CD4-positive, CD25-positive, alpha-beta regulatory T cell (primary cell): Measurements from ENCODE around the gene ZNF300. TPM values are rescaled to one million over a fixed set of nuclear protein-coding genes. Genes with fewer than 3 reads are reported as not detected.
"Not testable (repeated sequence)": the region's sequence is repeated elsewhere in the genome, so short reads cannot be mapped to it uniquely, and the experiment has no call there.

ENCODE experiments used
- ATAC-seq, 2 donors: fragments of 150-1000 bp; cut with Tn5 transposase; one replicate each; pipeline ENCODE4 v1.10.0; 2021; ENCODE audit warnings: low read depth in 2 of 2, moderate number of reproducible peaks in 2 of 2, moderate library complexity in 1 of 2
- DNase-seq, 3 donors: peaks; one replicate each; pipeline versions ENCODE4 v3.0.0 to v3.0.0-alpha.2; 2012 to 2022; ENCODE audit warnings: mixed read lengths in 1 of 3
- H3K27ac ChIP-seq: one replicate; pipeline ENCODE4 v1.7.0; 2013; ENCODE audit warnings: mild to moderate bottlenecking, low read length; ENCODE audit not compliant: insufficient read depth, poor library complexity, severe bottlenecking
- H3K27me3 ChIP-seq: one replicate; pipeline ENCODE4 v1.7.0; 2013; ENCODE audit warnings: low read length; ENCODE audit not compliant: control insufficient read depth, insufficient read depth
- H3K36me3 ChIP-seq: one replicate; pipeline ENCODE4 v1.7.0; 2013; ENCODE audit warnings: mild to moderate bottlenecking, low read length, moderate library complexity; ENCODE audit not compliant: control insufficient read depth, insufficient read depth
- H3K4me1 ChIP-seq: 2 replicates; pipeline ENCODE4 v1.7.0; 2013; ENCODE audit warnings: mild to moderate bottlenecking, low read length; ENCODE audit not compliant: insufficient read depth, control insufficient read depth, poor library complexity, severe bottlenecking
- H3K4me3 ChIP-seq: one replicate; pipeline ENCODE4 v1.7.0; 2013; ENCODE audit warnings: low read depth, mild to moderate bottlenecking, low read length, moderate library complexity
- H3K9me3 ChIP-seq, 2 experiments: 1 replicate in 1 of 2; 2 replicates in 1 of 2; pipeline ENCODE4 v1.7.0; 2013; ENCODE audit warnings: low read length in 2 of 2, mild to moderate bottlenecking in 1 of 2, moderate library complexity in 1 of 2; ENCODE audit not compliant: control insufficient read depth in 2 of 2
- H3K27ac Mint-ChIP-seq, 3 donors: one replicate each; pipeline ENCODE4 v1.8.0; 2020 to 2022; ENCODE audit warnings: mild to moderate bottlenecking in 3 of 3, mixed read lengths in 3 of 3, moderate library complexity in 2 of 3
- H3K27me3 Mint-ChIP-seq: one replicate; pipeline ENCODE4 v1.8.0; 2022; ENCODE audit warnings: mild to moderate bottlenecking, mixed read lengths
- H3K36me3 Mint-ChIP-seq: one replicate; pipeline ENCODE4 v1.8.0; 2020; ENCODE audit warnings: mixed read lengths
- H3K4me1 Mint-ChIP-seq, 4 donors: one replicate each; pipeline ENCODE4 v1.8.0; 2020 to 2022; ENCODE audit warnings: mixed read lengths in 4 of 4, mild to moderate bottlenecking in 1 of 4
- H3K4me3 Mint-ChIP-seq, 4 donors: one replicate each; pipeline ENCODE4 v1.8.0; 2020 to 2022; ENCODE audit warnings: mild to moderate bottlenecking in 4 of 4, mixed read lengths in 4 of 4, moderate library complexity in 3 of 4
- H3K9me3 Mint-ChIP-seq, 7 donors: one replicate each; pipeline ENCODE4 v1.8.0; 2020 to 2022; ENCODE audit warnings: mixed read lengths in 7 of 7, mild to moderate bottlenecking in 3 of 7, moderate library complexity in 2 of 7
- polyA plus RNA-seq, 4 donors: library from polyadenylated mRNA; unstranded; fragments of 300-500 nt; fragmentation: Illumina TruSeq; gene quantifications; one replicate each; pipeline ENCODE4 v1.2.3, GENCODE V29; 2021
- total RNA-seq: library from RNA; stranded (reverse); gene quantifications from one replicate; pipeline ENCODE4 v1.2.3, GENCODE V29; 2022

ZNF300 gene
- total and polyA plus RNA-seq, 5 donors from 2014 or later = 0.08 to 0.54 (median 0.29) TPM; not detected in 1

DNA sequence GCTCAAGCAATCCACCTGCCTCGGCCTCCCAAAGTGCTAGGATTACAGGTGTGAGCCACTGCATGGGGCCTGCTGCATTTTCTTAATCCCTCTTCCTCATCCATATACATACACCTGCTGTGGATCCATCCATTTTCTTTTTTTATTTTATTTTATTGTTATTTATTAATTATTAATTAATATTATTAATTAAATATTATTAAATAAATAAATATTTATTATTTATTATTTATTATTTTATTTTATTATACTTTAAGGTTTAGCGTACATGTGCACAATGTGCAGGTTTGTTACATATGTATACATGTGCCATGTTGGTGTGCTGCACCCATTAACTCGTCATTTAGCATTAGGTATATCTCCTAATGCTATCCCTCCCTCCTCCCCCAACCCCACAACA, 48.1 kb downstream of the ZNF300 start:
- not testable (repeated sequence) for H3K4me1 Mint-ChIP-seq, H3K36me3 Mint-ChIP-seq, H3K27me3 ChIP-seq, H3K27me3 Mint-ChIP-seq, H3K36me3 ChIP-seq, H3K4me1 ChIP-seq, H3K9me3 ChIP-seq, H3K4me3 ChIP-seq, ATAC-seq, DNase-seq, H3K27ac Mint-ChIP-seq, H3K27ac ChIP-seq, H3K4me3 Mint-ChIP-seq
- H3K9me3 Mint-ChIP-seq = peaks cover 0 to 13% (median 2%) of the 10 kb centered on the region in 7 donors

DNA sequence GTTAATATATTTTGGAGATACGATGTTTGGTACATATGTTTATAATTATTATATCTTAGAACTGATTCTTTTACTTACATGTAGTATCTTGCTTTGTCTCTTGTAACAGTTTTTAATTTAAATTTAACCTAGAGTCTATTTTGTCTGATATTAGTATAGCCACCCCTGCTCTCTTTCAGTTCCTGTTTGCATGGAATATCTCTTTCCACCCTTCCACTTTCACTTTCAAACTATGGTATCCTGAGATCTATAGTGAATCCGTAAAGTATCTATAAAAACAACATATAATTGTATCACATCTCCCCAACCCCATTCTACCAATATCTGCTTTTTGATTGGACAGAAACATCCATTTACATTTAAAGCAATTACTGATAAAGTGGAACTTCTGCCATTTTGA, 51.2 kb downstream of the ZNF300 start:
- H3K27ac Mint-ChIP-seq = peak overlapping the region in 1 of 3 donors; percentile 79
- peak overlapping the region in 1 of 4 donors; percentile 16 for H3K4me3 Mint-ChIP-seq

DNA sequence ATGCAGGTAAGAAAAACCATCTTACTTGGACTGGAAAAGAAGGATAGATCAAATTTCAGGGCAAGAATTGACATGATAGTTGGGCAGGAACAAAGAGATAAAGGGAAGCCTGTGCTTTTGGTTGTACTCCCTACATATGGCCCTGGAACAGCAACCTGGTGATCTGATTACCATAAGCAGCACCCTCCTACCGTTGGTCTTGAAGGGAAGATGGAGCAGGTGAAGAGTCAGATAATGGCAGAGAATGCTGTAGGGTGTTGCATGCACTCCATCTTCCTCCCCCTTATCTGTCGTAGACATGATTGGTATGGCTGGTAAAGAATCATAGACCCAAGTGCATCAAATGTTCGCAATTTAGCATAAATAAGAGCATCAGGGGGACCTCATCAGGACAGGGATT, 53.7 kb downstream of the ZNF300 start:
- no peak for ATAC-seq
- no peak overlapping the region for H3K27ac Mint-ChIP-seq
- H3K4me1 ChIP-seq = no peaks in the 10 kb centered on the region
- no peaks in the 10 kb centered on the region for H3K9me3 Mint-ChIP-seq
- peaks cover 6 to 21% (median 15%) of the 10 kb centered on the region in 4 donors for H3K4me1 Mint-ChIP-seq
- no peaks in the 10 kb centered on the region for H3K9me3 ChIP-seq
- H3K27ac ChIP-seq = no peak overlapping the region
- no peaks in the 10 kb centered on the region for H3K36me3 ChIP-seq
- H3K36me3 Mint-ChIP-seq = no peaks in the 10 kb centered on the region
- H3K27me3 Mint-ChIP-seq = peaks cover 6% of the 10 kb centered on the region
- H3K27me3 ChIP-seq = no peaks in the 10 kb centered on the region
- no peak for DNase-seq
- H3K4me3 ChIP-seq = no peak overlapping the region
- no peak overlapping the region for H3K4me3 Mint-ChIP-seq

More for the DNA sequence above, 51.2 kb downstream of the ZNF300 start:
- H3K27ac ChIP-seq = no peak overlapping the region
- Mint-ChIP-seq H3K9me3 (no peaks in the 10 kb centered on the region), H3K27me3 (peaks cover 6% of the 10 kb centered on the region), H3K36me3 (no peaks in the 10 kb centered on the region), H3K4me1 (peaks cover 0 to 6% (median 5%) of the 10 kb centered on the region in 4 donors)
- H3K4me1 ChIP-seq = no peaks in the 10 kb centered on the region
- H3K9me3 ChIP-seq = no peaks in the 10 kb centered on the region
- ATAC-seq = no peak
- no peak overlapping the region for H3K4me3 ChIP-seq
- no peaks in the 10 kb centered on the region for H3K36me3 ChIP-seq
- H3K27me3 ChIP-seq = no peaks in the 10 kb centered on the region
- no peak for DNase-seq

DNA sequence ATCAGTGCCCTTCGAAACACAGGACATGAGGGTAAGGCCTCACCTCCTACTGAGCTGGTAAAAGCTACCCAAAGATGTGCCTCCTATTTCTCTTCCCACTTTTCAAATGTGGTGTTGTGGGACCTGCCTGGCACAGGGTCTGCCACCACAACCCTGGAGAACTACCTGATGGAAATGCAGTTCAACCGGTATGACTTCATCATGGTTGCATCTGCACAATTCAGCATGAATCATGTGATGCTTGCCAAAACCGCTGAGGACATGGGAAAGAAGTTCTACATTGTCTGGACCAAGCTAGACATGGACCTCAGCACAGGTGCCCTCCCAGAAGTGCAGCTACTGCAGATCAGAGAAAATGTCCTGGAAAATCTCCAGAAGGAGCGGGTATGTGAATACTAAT, 56.5 kb downstream of the ZNF300 start:
- Mint-ChIP-seq H3K36me3 (no peaks in the 10 kb centered on the region), H3K9me3 (peaks cover 0 to 5% (median 0%) of the 10 kb centered on the region in 7 donors), H3K4me1 (peaks cover 6 to 19% (median 11%) of the 10 kb centered on the region in 4 donors), H3K4me3 (no peak overlapping the region), H3K27me3 (peaks cover 6% of the 10 kb centered on the region), H3K27ac (no peak overlapping the region)
- no peak for DNase-seq
- no peaks in the 10 kb centered on the region for H3K9me3 ChIP-seq
- no peaks in the 10 kb centered on the region for H3K27me3 ChIP-seq
- H3K4me1 ChIP-seq = no peaks in the 10 kb centered on the region
- H3K4me3 ChIP-seq = no peak overlapping the region
- H3K36me3 ChIP-seq = no peaks in the 10 kb centered on the region
- ATAC-seq = no peak
- no peak overlapping the region for H3K27ac ChIP-seq

GRCh38 chr5:150847334-150847695, 57.5 kb downstream of the ZNF300 start:
- Histone ChIP-seq H3K27me3 (no peaks in the 10 kb centered on the region), H3K9me3 (no peaks in the 10 kb centered on the region), H3K4me3 (peak overlapping the region; percentile 54), H3K27ac (no peak overlapping the region), H3K36me3 (no peaks in the 10 kb centered on the region), H3K4me1 (no peaks in the 10 kb centered on the region)
- DNase-seq = no peak
- Mint-ChIP-seq H3K27me3 (peaks cover 3% of the 10 kb centered on the region), H3K4me3 (peak overlapping the region; percentile 3 to 93 (median 86)), H3K36me3 (no peaks in the 10 kb centered on the region), H3K9me3 (peaks cover 0 to 5% (median 0%) of the 10 kb centered on the region in 7 donors), H3K4me1 (peaks cover 6 to 19% (median 11%) of the 10 kb centered on the region in 4 donors), H3K27ac (peak overlapping the region in 2 of 3 donors; percentile 82 to 84)
- no peak for ATAC-seq

DNA sequence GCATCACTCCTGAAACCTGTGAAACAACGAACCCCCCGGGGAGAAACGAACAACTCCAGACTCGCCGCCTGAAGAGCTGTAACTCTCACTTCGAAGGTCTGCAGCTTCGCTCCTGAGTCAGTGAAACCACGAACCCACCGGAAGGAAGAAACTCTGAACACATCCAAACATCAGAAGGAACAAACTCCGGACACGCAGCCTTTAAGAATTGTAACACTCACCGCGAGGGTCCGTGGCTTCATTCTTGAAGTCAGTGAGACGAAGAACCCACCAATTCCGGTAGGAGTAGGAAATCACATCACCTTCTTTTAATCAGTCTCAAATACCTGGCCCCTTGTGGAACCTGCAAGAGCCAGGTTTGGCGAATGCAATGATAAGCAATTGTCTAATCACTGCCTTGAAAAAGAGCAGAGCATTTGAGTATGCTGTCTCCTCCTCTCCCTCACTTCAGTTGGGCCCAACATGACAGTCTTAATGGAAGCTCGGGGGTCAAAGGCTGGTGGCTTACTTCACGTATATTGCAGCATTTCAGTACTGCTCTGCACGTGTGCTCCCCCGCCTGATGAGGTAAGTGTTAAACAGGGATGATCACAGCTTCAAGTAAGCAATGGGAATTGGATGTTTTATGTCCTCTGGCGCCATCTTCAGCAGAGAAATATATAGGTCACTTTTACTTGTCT, 58.0 kb downstream of the ZNF300 start:
- DNase-seq (peak; percentile 39 to 92 (median 77)), ATAC-seq (peak; percentile 87 to 89)
- H3K36me3 ChIP-seq = no peaks in the 10 kb centered on the region
- Mint-ChIP-seq H3K27me3 (no peaks in the 10 kb centered on the region), H3K4me1 (peaks cover 6 to 19% (median 11%) of the 10 kb centered on the region in 4 donors), H3K27ac (peak overlapping the region; percentile 78 to 84 (median 82)), H3K36me3 (no peaks in the 10 kb centered on the region), H3K9me3 (peaks cover 0 to 5% (median 0%) of the 10 kb centered on the region in 7 donors), H3K4me3 (peak overlapping the region; percentile 3 to 93 (median 86))
- H3K4me1 ChIP-seq = no peaks in the 10 kb centered on the region
- no peaks in the 10 kb centered on the region for H3K27me3 ChIP-seq
- peak overlapping the region; percentile 37 for H3K27ac ChIP-seq
- peak overlapping the region; percentile 54 for H3K4me3 ChIP-seq
- no peaks in the 10 kb centered on the region for H3K9me3 ChIP-seq

GRCh38 chr5:150846308-150846653, 58.5 kb downstream of the ZNF300 start, which contains the start of gene IRGM:
Gene IRGM (plus strand): TSS chr5:150846521. CDS start chr5:150848124, 1,603 bp downstream.
- not testable (repeated sequence) for H3K27me3 Mint-ChIP-seq, H3K9me3 ChIP-seq, H3K36me3 Mint-ChIP-seq, H3K9me3 Mint-ChIP-seq, H3K4me1 ChIP-seq, ATAC-seq, H3K27me3 ChIP-seq, H3K36me3 ChIP-seq
- H3K27ac Mint-ChIP-seq = peak within 1 kb of the TSS; percentile 78 to 84 (median 82)
- peak within 1 kb of the TSS; percentile 54 for H3K4me3 ChIP-seq
- H3K27ac ChIP-seq = peak within 1 kb of the TSS; percentile 37
- peaks cover 6 to 19% (median 11%) of the 10 kb centered on the region in 4 donors for H3K4me1 Mint-ChIP-seq
- H3K4me3 Mint-ChIP-seq = peak within 1 kb of the TSS; percentile 3 to 93 (median 86)
- DNase-seq = peak in 2 of 3 donors; percentile 6 to 48
